ENCODE results near the gene NDUFB5. TPM values are rescaled to one million over a fixed set of nuclear protein-coding genes. Genes with fewer than 3 reads are reported as not detected.

The NDUFB5 gene
- 135 TPM for total RNA-seq

- DNase-seq, result peak; percentile 93
Measured at GRCh38 chr3:179604321-179605078, at the start of gene NDUFB5, which contains the start of gene MRPL47. TSS of gene NDUFB5 (plus strand) at chr3:179604794. CDS start at chr3:179604816, 22 bp downstream. TSS of gene MRPL47 (minus strand) at chr3:179604638. CDS start at chr3:179604624, 14 bp downstream.

- peak; percentile 23 for DNase-seq
Measured at GRCh38 chr3:179558742-179559364, 45.7 kb upstream of the NDUFB5 start.

GRCh38 chr3:179560791-179561190 lies 43.8 kb upstream of the NDUFB5 start:
- no peak for DNase-seq

- peak; percentile 98 for DNase-seq
Measured at GRCh38 chr3:179562591-179563270, 41.9 kb upstream of the NDUFB5 start, which contains the start of gene ACTL6A. TSS of gene ACTL6A (plus strand) at chr3:179562926. CDS start at chr3:179563093, 167 bp downstream.

GRCh38 chr3:179563271-179563783 lies 41.3 kb upstream of the NDUFB5 start:
- DNase-seq, result peak; percentile 36

GRCh38 chr3:179565496-179565895 lies 39.1 kb upstream of the NDUFB5 start:
- no peak for DNase-seq

- no peak for DNase-seq
Measured at GRCh38 chr3:179580992-179581391, 23.6 kb upstream of the NDUFB5 start.

GRCh38 chr3:179589143-179589542 lies 15.5 kb upstream of the NDUFB5 start:
- no peak for DNase-seq

- no peak for DNase-seq
Measured at GRCh38 chr3:179590669-179591068, 13.9 kb upstream of the NDUFB5 start.

- DNase-seq, result no peak
Measured at GRCh38 chr3:179591313-179591712, 13.3 kb upstream of the NDUFB5 start.

GRCh38 chr3:179599531-179599930 lies 5.1 kb upstream of the NDUFB5 start:
- DNase-seq, result no peak

GRCh38 chr3:179603321-179603720 lies 1.3 kb upstream of the NDUFB5 start:
- no peak for DNase-seq

GRCh38 chr3:179603831-179604230 lies 763 bp upstream of the NDUFB5 start:
- DNase-seq, result no peak

GRCh38 chr3:179606534-179607085 lies 2.0 kb downstream of the NDUFB5 start:
- DNase-seq, result no peak

GRCh38 chr3:179608931-179609720 lies 4.5 kb downstream of the NDUFB5 start:
- no peak for DNase-seq

- no peak for DNase-seq
Measured at GRCh38 chr3:179610066-179610465, 5.5 kb downstream of the NDUFB5 start.

GRCh38 chr3:179613807-179614206 lies 9.2 kb downstream of the NDUFB5 start:
- DNase-seq, result no peak

- DNase-seq, result no peak
Measured at GRCh38 chr3:179615458-179616173, 11.0 kb downstream of the NDUFB5 start.

- DNase-seq, result no peak
Measured at GRCh38 chr3:179622023-179622422, 17.4 kb downstream of the NDUFB5 start.

GRCh38 chr3:179624451-179624850 lies 19.9 kb downstream of the NDUFB5 start:
- no peak for DNase-seq
